ENCODE data around the gene TKTL1.
"Not testable (repeated sequence)": the region's sequence is repeated elsewhere in the genome, so short reads cannot be mapped to it uniquely, and the experiment has no call there.

TKTL1 gene

DNA sequence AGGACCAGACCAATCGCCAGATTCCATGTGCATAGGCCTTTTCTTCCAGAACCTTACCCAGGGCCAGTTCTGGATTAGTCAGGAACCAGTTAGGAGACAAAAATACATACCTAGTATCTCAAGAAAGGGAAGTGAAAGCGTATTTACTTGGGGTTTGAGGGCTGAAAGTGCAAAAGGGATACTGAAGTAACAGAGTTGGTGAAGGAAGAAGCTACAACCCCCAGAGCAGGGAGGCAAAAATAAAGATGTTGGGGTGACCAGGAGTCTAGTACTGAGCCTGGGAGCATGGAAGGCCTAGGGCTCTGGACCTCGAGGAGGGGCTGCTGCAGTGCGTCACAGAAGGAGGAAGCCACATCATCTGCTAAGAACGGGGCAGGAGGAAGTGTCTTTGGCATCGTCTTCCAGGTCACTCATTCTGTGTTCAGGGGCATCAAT, 38.3 kb downstream of the TKTL1 start:
- intact Hi-C loops (cut with DNase I) = no loop called here
- no peak for DNase-seq

DNA sequence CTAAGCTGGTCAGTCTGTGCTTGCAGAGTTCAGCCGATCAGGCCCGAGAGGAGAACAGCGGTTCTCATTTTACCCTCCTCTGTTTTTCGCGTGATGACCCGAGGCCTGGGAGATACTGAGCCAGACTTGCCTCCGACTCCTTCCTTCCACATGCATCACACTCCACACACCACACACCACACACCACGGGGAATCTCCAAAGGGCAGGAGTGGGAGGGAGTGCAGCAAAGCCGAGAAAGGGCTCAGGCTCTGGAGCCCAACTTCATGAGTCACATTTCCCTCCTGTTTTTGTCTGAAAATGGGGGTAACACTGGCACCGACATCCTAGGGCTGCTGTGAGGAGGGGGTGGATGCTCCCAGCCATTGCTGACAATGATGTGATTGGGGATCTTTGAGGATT, 38.9 kb downstream of the TKTL1 start:
- DNase-seq = peak in 1 of 42 donors; percentile 29
- intact Hi-C loops (cut with DNase I) = no loop called here

DNA sequence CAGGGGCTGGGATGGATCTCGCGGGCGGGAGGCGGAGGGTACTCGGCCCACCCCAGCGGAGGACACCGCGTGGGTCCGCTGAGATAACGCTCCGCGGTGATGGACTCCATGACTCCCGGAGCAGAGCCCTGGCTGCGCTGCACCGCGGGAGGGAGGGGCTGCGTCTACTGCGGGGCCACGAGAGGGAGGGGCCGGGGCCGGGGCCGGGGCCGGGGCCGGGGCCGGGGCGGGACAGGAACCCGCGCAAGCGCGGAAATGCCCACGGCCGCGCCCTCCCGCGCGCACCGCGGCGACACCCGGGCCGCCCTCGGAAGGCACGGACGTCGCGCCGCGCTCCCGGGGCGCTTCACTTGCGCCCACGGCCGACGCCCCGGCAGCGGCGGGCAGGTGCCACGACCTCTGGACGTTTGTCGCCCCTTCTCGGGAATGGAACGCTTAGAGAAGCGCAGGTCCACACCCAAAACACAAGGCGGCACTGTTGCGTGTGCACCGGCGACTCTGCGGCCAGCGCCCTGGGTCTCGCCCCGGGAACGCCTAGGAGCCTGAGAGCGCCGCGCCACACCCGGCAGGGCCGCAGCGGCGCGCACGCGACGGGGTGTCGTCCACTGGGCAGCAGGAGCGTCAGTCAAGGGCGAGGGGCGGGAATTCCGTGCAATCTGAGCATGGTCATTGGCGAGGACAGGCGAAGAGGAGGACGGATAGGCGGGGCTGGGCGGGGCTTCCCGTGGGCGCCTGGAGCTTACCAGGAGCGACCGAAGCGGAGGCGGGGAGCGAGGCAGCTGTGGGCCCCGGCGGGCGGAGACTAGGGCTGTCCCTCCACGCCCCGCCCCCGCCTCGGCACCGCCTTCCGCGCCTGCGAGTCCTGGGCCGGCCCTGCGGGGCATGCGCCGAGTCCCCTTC, 46.1 kb downstream of the TKTL1 start:
- intact Hi-C loops (cut with DNase I); DNase-seq: not testable (repeated sequence)

DNA sequence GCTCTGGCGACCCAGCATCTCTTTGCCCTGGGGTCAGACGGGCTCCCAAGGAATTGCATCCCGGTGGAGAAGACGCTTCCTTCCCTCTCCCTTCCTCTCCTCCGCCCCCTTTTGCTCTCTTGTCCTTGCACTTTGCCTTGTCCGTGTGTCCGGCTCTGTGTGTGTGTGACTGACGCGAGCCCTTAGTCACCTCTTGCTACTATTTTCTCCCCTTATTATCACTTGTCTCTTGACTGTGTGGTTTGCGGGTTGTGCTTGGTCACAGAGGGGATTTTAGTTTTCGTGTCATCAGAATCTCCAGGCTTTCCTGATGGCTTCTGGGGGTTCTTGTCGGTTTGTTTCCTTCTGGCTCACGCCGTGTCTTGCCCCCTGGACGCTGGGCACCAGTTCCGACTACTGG, 47.5 kb downstream of the TKTL1 start:
- intact Hi-C loops (cut with DNase I); DNase-seq: not testable (repeated sequence)

DNA sequence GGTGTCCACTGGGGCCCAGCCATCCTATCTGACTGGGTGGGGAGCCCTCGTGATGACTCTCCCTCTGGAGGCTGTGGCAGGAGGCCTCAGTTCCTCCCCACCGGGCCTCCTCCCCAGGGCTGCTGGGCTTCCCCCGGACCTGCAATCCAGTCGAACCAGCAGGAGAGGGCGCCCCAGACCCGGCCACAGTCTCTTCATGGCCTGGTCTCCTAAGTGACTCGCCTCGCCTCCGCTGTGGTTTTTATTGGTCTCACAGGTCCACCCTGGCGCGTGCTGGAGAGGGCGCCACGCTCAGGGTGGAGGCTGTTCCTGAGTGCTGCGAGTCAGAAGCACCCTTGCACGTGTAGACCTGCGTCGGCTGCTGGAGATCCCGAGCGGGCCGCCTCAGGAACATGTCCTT, 48.0 kb downstream of the TKTL1 start:
- intact Hi-C loops (cut with DNase I); DNase-seq: not testable (repeated sequence)

DNA sequence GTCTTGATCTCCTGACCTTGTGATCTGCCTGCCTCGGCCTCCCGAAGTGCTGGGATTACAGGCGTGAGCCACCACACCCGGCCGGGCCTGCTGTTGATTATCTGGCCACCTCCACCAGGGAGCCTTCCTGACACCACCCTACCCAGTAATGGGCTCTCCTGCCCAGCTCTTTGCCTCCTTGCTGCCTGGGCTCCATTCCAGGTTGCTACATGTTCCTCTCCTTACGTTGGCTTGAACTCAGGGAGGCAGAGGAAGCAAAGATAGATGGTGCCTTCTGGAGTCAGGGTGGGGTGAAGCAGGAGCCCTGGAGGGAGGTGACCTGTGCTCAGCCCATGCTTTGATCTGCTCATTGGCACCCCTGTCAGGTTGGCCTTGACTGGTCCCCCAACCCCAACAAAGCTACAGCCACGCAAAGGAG, 52.5 kb downstream of the TKTL1 start:
- intact Hi-C loops (cut with DNase I) = no loop called here
- DNase-seq = no peak

DNA sequence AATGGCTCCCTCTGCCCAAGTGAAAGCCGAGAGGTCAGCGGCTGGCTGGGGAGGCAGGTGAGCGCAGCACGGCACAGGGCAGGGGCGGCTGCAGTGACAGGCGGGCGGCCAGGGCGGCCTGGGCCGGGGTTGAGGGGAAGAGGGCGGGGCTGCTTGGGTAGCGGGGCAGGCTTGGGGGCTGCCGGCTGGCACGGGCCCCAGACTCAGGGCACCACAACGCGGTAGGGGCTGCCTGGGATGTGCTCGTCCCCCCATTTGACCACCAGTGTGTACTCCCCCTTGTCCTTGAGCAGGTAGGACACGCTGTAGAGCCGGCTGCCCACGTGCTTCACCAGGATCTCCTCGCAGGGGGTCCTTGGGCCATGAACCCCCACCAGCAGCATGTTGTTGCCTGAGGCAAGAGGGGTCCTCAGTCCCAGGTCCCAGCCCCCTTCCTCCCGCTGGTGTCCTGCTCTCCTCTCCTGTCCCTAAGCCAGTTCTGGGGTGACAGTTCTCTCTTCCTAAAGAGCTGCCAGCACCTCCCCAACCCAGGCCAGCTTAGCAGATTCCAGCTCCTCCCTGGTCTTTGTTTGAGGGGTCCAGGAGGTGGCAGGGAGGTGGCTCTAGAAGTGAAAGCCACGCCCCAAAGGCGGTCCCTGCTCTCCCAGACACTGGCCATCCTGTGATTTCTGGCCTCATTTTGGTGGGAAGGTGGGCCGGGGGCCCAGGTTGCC, 53.2 kb downstream of the TKTL1 start:
- intact Hi-C loops (cut with DNase I) = no loop called here
- DNase-seq = no peak

DNA sequence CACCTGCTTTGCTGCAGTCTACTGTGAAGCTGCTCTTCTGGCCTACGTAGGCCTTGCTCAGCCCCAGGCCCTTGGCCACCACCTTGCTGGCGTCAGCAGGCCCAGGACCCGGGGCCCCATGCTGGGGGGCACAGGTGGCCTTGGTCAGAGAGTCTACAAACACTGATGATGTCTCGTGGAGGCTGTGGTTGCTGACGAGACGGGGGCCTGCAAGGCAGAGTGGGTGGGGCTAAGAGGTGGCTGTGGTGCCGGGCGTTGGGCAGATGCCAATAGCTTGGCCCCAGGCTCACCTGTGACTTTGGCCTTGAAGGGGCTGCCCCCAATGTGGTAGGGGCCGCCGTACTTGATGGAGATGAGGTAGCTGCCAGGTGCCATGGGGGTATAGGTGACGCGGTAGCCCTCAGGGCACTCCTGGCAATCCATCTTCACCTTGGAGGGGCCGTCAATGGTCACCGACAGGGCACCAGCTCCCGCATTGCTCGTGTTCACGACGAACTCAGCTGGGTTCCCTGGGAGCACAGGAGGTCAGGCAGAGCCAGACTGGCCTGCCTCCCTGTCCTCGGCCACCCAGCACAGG, 53.9 kb downstream of the TKTL1 start:
- intact Hi-C loops (cut with DNase I) = no loop called here
- DNase-seq = no peak

DNA sequence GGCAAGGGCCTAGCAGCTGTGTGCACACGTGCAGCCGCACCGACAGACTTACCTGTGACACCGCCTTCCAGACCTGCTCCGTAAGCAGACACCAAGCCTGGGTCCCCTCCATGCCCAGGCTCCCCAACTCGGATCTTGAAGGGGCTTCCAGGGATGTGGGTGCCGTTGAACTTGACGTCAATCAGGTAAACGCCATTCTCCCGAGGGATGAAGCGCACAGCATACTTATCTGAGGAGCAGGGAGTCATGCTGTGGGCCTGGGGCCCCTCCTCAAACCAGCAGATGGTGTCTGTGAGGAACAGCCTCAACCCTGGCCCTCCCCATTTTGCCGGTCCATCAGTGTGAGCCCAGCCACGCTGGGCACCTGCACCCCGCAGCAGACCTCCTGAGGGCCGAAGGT, 54.4 kb downstream of the TKTL1 start:
- intact Hi-C loops (cut with DNase I) = no loop called here
- DNase-seq = no peak

DNA sequence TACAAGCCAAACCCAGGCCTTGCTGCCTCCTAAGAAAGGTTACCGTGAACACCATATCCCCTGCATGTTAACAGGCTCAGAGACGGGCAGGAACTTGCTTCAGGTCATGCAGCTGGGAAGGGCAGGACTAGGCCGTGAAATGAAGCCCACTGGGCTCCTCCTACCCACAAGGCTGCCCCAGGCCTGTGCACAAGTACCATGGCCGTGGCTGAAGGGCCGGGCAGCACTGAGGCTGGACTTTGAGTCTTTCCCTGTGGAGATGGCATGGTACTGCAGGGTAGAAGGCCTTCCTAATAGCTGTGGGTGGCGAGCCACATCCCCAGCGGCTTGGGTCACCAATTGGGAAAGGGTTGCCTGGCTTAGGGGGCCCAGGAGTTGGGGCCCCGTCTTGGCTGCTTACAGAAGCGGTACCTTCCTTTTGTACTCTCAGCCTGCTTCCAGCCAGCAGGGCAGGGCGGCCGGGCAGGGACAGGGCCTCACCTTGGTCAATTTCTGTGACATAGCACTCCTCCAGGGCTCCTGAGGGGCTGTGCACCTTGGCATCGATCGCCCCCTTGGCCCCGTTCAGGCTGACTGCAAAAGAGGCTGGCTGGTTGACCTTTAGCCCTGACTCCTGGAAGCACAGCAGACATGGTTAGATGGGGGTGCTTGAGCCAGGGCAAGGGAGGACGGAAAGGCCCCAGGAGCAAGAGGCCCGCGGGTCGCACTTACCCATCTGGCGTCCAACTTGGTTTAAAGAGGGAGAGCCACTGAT, 55.0 kb downstream of the TKTL1 start:
- intact Hi-C loops (cut with DNase I) = no loop called here
- no peak for DNase-seq

DNA sequence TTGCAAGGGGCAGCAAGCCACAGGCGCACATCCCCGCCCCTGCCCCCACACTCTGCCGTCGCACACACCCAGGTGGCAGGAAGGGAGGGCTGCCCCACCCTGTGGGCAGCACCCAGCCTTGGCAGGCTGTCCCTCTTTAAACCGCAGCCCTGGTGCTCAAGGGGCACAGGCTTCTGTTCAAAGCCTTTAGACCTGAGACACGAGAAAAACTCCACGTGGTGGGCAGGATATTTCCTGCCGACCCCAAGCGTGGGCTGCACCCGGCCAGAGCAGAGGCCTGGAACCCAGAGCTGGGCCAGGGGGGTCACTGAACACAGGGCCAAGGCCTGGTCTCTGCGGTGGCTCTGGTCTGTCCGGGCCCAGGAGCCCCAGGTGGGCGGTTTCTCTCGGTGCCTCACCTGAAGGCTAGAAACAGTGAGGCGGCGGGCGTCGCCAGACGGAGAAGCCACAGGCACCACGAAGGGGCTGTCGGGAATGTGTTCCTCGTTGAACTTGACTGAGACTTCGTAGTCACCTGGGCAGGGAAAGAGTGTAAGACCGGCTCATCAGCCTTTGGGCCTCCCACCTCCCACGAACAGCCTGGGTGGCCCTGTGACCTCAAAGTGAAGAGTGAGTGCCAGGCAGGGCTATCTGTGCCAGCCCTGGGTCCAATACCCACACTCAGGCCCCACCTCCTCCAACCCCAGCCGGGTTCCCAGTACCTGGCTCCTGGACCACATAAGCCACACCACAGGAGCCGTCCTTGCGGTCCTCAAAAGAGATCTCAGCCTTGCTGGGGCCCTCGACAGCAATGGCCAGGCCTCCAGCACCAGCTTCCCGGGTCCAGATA, 55.8 kb downstream of the TKTL1 start:
- DNase-seq = no peak
- intact Hi-C loops (cut with DNase I) = no loop called here

DNA sequence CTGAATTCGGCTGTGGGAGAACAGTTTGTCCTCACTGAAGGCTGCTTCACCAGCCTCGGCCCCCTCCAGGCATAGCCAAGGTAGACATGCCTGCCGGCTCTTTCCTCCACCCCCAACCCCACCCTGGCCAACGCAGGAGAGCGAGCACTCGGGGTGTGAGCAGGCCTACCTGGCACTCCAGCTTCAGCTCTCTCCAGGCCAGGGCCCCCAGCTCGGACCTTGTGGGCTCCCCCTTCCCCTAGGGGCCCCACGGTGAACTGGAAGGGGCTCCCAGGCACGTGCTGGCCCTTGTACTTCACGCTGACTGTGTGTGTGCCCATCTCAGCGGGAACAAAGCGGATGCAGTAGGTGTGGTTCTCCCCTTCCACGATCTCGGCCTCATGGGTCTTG, 56.4 kb downstream of the TKTL1 start:
- no peak for DNase-seq
- intact Hi-C loops (cut with DNase I) = no loop called here

DNA sequence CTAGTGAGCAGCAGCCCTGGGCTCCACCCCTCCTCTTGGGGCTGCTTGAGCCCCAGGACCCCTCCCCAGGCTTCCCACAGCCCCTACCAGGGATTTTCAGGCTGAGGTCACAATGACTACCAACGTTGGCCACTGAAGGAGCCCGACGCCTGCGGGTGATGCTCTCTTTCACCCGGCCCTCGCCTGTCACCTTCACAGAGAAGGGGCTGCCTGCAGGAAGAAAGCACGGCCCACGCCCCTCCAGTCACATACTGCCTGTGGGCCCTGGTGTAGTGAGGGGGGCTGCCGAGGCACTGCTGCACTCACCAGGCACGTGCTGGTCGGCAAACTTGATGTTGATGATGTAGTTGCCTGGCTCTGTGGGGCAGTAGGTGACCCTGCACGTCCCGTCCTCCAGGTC, 56.9 kb downstream of the TKTL1 start:
- DNase-seq = no peak
- intact Hi-C loops (cut with DNase I) = no loop called here

DNA sequence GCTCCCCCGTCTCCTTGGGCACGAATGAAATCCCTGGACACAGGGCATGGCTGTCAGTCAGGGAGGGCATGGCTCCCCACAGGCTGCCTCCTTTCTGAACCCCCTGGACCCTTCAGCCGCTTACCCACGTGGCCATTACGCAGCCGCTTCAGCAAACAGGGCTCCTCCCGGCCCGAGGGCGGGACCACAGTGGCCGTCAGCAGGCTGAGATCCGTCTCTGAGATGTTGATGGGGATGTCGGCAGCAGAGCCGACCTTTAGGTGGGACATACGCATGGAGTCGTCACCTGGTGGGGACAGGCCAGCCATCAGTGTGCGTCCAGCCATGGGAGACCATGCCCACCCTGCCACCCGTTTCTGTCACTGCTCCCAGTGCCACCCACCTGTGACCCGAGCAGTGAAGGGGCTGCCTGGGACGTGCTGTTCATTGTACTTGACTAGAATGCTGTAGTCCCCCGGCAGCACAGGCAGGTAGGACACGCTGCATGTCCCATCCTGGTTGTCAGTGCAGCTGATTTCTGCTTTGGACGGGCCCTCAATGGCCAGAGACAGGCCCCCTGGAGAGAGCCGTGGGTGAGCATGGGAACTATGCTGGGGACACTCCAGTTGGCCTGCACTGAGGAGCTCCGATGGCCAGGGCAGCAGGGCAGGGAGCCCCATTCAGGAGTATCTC, 57.7 kb downstream of the TKTL1 start:
- intact Hi-C loops (cut with DNase I) = no loop called here

DNA sequence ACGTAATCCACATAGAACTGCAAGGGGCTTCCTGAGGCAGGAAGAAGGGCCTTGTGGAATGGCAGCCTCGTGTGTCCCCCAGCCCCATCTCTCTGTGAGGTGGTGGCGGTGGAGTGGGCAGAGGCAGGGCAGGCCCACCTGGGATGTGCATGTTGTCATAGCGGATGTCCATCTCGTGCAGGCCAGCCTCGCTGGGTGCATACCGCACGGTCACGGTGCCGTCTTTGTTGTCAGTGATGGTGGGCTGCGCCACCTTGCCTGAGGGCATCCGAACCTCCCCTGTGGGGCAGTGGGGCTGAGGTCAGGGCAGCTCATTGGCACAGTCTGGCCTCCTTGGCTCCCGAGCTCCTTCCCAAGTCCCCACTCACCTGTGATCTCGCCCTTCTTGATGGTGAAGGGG, 58.4 kb downstream of the TKTL1 start:
- intact Hi-C loops (cut with DNase I) = no loop called here
- DNase-seq = no peak

More for the DNA sequence above, 57.7 kb downstream of the TKTL1 start:
- DNase-seq = no peak

DNA sequence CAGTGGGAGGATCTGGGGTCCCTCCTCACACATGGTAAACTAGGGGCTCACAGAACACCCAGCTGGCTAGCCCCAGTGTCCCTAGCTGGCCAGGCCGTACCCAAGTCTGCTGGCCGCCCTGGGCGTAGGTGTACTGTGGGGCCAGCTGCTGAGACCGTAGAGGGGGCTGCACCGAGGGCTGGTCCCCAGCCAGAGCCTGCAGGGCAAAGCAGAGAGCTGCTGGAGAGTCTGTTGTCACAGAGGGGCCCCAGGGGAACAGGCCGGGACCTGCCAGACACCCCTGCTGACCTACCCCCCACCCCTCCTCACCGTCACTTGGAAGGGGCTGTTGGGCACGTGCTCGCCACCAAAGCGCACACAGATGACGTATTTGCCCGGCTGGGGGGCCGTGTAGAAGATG, 58.9 kb downstream of the TKTL1 start:
- DNase-seq = no peak
- intact Hi-C loops (cut with DNase I) = no loop called here

DNA sequence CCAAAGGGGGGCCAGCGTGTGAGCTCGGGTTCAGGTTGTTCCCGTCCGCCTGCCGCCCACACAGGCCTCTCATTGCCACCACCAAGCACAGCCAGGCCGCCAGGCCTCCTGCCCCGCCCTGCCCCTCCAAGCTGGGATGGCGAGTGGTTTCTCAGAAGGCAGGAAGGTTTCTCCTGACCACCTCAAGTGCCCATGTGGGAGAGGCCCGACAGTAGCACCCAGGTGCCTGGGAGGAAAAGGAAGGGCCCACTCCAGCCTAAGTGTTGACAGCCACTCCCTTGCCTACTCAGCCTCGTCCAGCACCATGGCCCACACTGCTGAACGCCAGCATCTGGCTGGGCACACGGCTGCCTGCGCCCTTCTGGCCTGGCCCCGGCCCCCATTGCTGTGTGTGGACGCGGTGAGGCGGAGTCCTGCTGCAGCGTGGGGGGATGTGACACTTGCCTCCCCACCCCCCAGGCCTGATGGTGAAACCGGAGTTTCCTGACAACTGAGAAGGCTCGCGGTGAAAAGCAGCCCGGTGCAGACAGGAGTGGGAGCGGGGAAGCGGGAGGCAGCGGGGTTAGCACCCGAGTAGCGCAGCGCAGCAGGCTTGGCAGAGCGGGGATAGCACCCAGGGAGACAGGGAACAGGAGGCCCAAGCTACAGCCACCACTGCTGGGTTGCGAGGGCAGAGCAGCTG, 59.6 kb downstream of the TKTL1 start:
- intact Hi-C loops (cut with DNase I) = no loop called here
- DNase-seq = peak in 6 of 42 donors; percentile 6 to 57 (median 32)

DNA sequence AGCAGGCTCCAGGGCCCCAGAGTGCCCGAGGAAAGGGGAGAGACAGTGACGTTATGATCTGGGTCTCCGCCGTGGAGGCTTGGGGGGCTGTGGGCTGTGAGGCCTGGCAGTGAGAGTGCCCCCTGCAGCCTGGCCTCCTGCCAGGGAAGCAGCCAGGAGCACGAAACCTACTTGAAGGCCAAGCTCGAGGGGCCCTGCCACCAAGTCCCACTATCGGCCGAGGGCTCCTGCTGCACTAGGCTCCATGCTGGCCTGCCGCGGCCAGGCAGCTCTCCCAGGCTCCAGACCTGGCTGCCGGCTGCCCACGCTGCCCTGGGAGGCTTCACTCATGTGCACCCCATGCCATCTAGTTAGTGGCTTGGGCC, 60.2 kb downstream of the TKTL1 start:
- peak in 1 of 42 donors; percentile 6 for DNase-seq
- intact Hi-C loops (cut with DNase I) = no loop called here
